Prostate gland (tissue), 2 donors: ENCODE data around the gene CSTPP1. TPM values are rescaled to one million over a fixed set of nuclear protein-coding genes. Genes with fewer than 3 reads are reported as not detected.
"Not testable (repeated sequence)": the region's sequence is repeated elsewhere in the genome, so short reads cannot be mapped to it uniquely, and the experiment has no call there.

Source experiments
- DNase-seq: peaks from one replicate; pipeline ENCODE4 v3.0.0-alpha.2; 2019; ENCODE audit warnings: low spot score
- H3K27ac ChIP-seq, 2 donors: fragments of 200-600 bp; sonication (generic); 2 replicates each; pipeline ENCODE4 v1.5.1; 2017 to 2019
- H3K27me3 ChIP-seq: fragments of 200-600 bp; sonication (generic); replicated peaks from 2 replicates; pipeline ENCODE4 v1.5.1; 2019; ENCODE audit not compliant: insufficient read depth
- H3K36me3 ChIP-seq, 2 donors: fragments of 200-600 bp; sonication (generic); 1 replicate in 1 of 2; 2 replicates in 1 of 2; pipeline versions ENCODE4 v1.5.1 to v1.8.1; 2017 to 2019
- H3K4me1 ChIP-seq: fragments of 200-600 bp; sonication (generic); replicated peaks from 2 replicates; pipeline ENCODE4 v1.5.1; 2019
- H3K4me3 ChIP-seq, 2 donors: fragments of 200-600 bp; sonication (generic); 2 replicates each; pipeline ENCODE4 v1.5.1; 2017 to 2019
- H3K9me3 ChIP-seq: fragments of 200-600 bp; sonication (generic); 2 replicates; pipeline ENCODE4 v1.5.1; 2017
- CTCF ChIP-seq, 4 experiments: fragments of 200-600 bp in 2 of 4; fragments of 450-650 bp in 2 of 4; sonication (generic) in 2 of 4; IDR thresholded peaks; 1 replicate in 3 of 4; 2 replicates in 1 of 4; pipeline ENCODE4 v1.5.1; 2016 to 2019; ENCODE audit warnings: antibody characterized with exemption in 4 of 4, mild to moderate bottlenecking in 2 of 4, moderate library complexity in 2 of 4
- POLR2A ChIP-seq: fragments of 450-650 bp; IDR thresholded peaks from one replicate; pipeline ENCODE4 v1.6.1; 2016; ENCODE audit warnings: antibody characterized with exemption, mild to moderate bottlenecking
- POLR2AphosphoS5 ChIP-seq: sonication (generic); formaldehyde crosslinking; IDR thresholded peaks from one replicate; pipeline ENCODE4 v1.6.1; 2017; ENCODE audit warnings: antibody characterized with exemption
- WGBS: methylation state at CpG from one replicate; pipeline ENCODE4 v1.1.5; 2018; 5-methylcytosine and 5-hydroxymethylcytosine counted together
- intact Hi-C: fragments of 100-400 bp; cut with DNase I; formaldehyde crosslinking; loops from one replicate; pipeline ENCODE4 v1.14.2; 2022
- total RNA-seq, 2 donors: library from RNA; depleted of rRNA; stranded (reverse); fragments of >200 nt; gene quantifications; one replicate each; pipeline ENCODE4 v1.1.0, GENCODE V29; 2016

The CSTPP1 gene
- total RNA-seq, 2 donors from 2014 or later: 28.5 to 47.0 TPM

- intact Hi-C loops: no loop called here
- no peak for TF ChIP-seq POLR2A
- no peak for TF ChIP-seq POLR2AphosphoS5
- no peak for TF ChIP-seq CTCF (IDR thresholded peaks at IDR 0.05)
- no peak for DNase-seq
- Histone ChIP-seq H3K4me1 (no peaks in the 10 kb centered on the region), H3K9me3 (no peaks in the 10 kb centered on the region), H3K36me3 (no peaks in the 10 kb centered on the region), H3K27ac (no peak overlapping the region), H3K4me3 (no peak overlapping the region), H3K27me3 (no peaks in the 10 kb centered on the region)
- 77% methylated on average over 4 of the region's 4 CpGs for WGBS
Observed at GRCh38 chr11:47201015-47201414, 264.5 kb downstream of the CSTPP1 start.

DNA sequence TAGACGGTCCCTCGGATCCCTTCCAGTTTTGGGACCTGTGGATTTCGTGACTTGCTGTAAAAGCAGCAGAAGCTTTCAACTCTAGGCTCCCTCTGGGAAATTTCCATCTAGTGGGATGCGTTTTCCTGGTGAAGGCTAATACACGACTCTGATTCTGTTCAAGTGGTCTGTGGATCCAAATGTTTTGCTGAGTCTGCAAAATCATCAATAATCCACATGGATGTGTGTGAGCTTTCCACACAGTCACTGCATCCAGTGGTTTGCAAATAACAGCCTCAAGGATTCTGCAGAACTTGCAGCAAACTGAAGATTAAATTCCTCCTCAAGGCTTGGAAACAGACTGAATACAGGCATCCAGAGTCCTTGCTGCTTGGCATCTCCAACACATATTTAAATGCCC is 266.0 kb downstream of the CSTPP1 start:
- WGBS: 88% methylated on average over 5 of the region's 5 CpGs
- TF ChIP-seq CTCF (IDR thresholded peaks at IDR 0.05) (no peak), POLR2AphosphoS5 (no peak), POLR2A (no peak)

DNA sequence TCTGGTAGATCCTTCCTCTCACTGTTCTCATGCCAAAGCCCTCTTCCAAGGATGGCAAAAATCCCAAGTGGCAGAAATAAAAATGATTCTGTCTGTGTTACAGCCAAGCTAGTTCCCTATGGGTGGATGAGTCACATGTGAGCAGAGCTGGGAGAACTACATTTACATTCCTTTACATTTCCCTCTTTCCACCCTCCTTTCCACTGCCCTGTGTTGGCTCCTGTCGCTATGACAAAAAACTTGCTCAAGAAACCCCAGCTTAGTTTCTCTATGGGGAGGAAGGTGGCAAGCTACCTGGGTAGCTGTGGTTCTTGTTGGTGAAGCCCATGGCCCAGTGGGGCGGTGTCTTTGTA is 268.1 kb downstream of the CSTPP1 start:
- Histone ChIP-seq H3K9me3 (no peaks in the 10 kb centered on the region), H3K4me1 (no peaks in the 10 kb centered on the region), H3K4me3 (no peak overlapping the region), H3K27me3 (no peaks in the 10 kb centered on the region), H3K36me3 (no peaks in the 10 kb centered on the region), H3K27ac (no peak overlapping the region)
- TF ChIP-seq POLR2A: no peak
- TF ChIP-seq POLR2AphosphoS5: no peak
- no peak for TF ChIP-seq CTCF (IDR thresholded peaks at IDR 0.05)
- 56% methylated on average over 2 of the region's 2 CpGs for WGBS
- DNase-seq: no peak
- intact Hi-C loops: no loop called here

More for the DNA sequence above, 266.0 kb downstream of the CSTPP1 start:
- Histone ChIP-seq H3K27ac (no peak overlapping the region), H3K4me3 (no peak overlapping the region), H3K4me1 (no peaks in the 10 kb centered on the region), H3K27me3 (no peaks in the 10 kb centered on the region), H3K36me3 (no peaks in the 10 kb centered on the region), H3K9me3 (no peaks in the 10 kb centered on the region)
- intact Hi-C loops: no loop called here
- no peak for DNase-seq

DNA sequence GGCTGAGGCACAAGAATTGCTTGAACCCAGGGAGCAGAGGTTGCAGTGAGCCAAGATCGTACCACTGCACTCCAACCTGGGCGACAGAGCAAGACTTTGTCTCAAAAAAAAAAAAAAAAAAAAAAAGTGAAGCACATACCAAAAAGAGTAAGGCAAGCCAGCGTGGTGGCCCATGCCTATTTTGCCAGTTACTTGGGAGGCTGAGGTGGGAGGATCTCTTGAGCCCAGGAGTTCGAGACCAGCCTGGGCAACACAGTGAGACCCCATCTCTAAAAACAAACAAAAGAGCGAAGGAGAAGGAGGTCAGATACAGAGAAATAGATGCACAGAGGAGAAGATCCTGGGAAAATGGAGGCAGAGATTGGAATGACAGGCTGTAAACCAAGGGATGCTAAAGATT is 270.0 kb downstream of the CSTPP1 start:
- H3K36me3 ChIP-seq, H3K27ac ChIP-seq, H3K27me3 ChIP-seq, intact Hi-C loops, H3K4me3 ChIP-seq, H3K9me3 ChIP-seq, DNase-seq, H3K4me1 ChIP-seq: not testable (repeated sequence)
- WGBS: 96% methylated on average over 5 of the region's 5 CpGs

DNA sequence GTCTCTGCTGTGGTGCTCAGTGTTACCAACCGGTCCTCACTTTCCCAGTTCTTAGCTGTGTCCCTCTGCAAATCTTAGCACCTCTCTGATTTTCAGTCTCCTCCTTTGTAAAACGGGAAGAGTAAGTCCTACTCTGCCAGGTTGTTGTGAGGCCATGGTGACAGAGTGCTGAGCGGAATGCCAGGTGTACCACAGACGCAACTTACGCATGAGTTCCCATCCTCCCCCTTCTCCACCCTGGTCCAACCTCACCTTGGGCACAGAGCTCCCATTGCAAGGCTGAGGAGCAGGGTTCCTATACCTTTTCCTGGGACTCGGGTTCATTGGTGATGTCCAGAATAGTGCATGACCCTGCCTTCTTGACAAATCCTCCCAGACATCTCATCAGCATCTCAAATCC is 270.9 kb downstream of the CSTPP1 start:
- Histone ChIP-seq H3K27ac (no peak overlapping the region), H3K4me3 (no peak overlapping the region), H3K9me3 (no peaks in the 10 kb centered on the region), H3K4me1 (no peaks in the 10 kb centered on the region), H3K36me3 (no peaks in the 10 kb centered on the region), H3K27me3 (no peaks in the 10 kb centered on the region)
- intact Hi-C loops: no loop called here
- no peak for TF ChIP-seq POLR2A
- TF ChIP-seq POLR2AphosphoS5: no peak
- no peak for TF ChIP-seq CTCF (IDR thresholded peaks at IDR 0.05)
- no peak for DNase-seq
- 89% methylated on average over 6 of the region's 6 CpGs for WGBS

- H3K4me3 ChIP-seq, H3K27me3 ChIP-seq, H3K36me3 ChIP-seq, H3K4me1 ChIP-seq, H3K27ac ChIP-seq, H3K9me3 ChIP-seq, DNase-seq, intact Hi-C loops: not testable (repeated sequence)
- 93% methylated on average over 13 of the region's 13 CpGs for WGBS
Observed at GRCh38 chr11:47208008-47208552, 271.5 kb downstream of the CSTPP1 start.
